ENCODE results near the gene RAPGEF1.
"Not testable (repeated sequence)": the region's sequence is repeated elsewhere in the genome, so short reads cannot be mapped to it uniquely, and the experiment has no call there.

RAPGEF1 gene

GRCh38 chr9:131668439-131669268 lies 71.2 kb downstream of the RAPGEF1 start:
- DNase-seq: no peak

DNA sequence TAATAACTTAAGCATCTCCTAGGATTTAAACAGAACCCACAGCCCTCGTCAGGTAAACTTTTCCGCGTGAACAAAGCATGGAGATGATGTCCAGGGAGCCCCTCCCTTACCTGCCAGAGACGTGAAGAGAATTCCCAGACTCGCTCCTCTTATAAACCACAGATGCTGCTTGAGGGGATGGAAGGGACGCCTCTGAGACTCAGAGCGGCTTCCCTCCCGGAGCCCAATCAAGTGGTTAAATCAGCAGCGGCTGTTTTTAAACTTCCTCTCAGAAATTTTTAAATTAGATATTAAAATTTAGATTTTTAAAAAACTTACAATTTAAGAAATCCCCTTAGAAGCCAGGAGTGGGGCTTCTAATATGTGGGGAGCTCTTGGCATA lies 71.8 kb downstream of the RAPGEF1 start:
- DNase-seq: peak in 1 of 2 experiments; percentile 21

GRCh38 chr9:131667576-131667975 lies 72.3 kb downstream of the RAPGEF1 start:
- DNase-seq: no peak

- DNase-seq: no peak
Measured at GRCh38 chr9:131666774-131667173, 73.1 kb downstream of the RAPGEF1 start.

DNA sequence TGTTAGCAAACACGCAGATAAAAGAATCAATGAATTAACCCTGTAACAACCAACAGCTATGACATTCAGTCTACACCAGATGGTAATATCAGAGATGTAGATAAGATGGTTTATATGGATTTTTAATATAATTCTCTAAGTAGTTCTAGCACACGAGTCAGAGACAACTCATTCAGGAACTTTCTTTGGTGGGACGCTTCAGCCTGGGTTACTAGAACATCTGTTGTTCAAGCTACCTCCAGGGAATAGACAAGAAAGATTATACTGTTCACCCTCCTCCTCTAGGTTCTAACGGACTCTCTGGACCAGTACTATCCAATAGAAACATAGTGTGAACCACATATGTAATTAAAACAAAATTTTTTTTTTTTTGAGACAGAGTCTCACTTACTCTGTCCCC lies 73.8 kb downstream of the RAPGEF1 start:
- no peak for DNase-seq

DNA sequence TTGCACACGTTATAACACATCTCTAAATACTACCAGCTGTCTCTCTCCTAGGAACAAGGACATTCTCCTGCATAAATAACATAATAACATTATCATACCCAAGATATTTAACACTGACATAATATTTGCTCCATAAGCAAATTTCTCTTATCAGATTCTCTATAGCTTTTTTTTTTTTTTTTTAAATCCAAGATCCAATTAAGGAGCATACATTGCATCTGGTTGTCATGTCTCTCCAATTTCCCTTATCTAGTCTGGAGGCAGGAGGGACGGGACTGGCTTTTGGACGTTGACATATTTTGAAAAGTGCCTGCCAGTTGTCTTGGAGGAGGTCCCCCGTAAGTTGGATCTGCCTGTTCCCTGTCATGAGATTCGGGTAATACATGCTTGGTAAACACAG lies 76.6 kb downstream of the RAPGEF1 start:
- no peak for DNase-seq

DNA sequence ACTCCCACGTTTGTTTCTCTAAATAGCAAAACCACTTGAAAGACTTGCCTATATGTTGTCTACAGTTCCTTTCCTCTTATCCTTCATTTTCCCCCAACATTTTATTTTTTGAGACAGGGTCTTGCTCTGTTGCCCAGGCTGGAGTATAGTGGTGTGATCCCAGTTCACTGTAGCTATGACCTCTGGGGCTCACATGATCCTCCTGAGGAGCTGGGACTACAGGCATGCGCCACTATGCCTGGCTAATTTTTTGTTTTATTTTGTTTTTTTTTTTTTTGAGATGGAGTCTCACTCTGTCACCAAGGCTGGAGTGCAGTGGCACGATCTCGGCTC lies 77.6 kb downstream of the RAPGEF1 start:
- not testable (repeated sequence) for DNase-seq

GRCh38 chr9:131661568-131662288 lies 78.1 kb downstream of the RAPGEF1 start:
- no peak for DNase-seq

GRCh38 chr9:131660466-131661405 lies 79.1 kb downstream of the RAPGEF1 start:
- DNase-seq: no peak

DNA sequence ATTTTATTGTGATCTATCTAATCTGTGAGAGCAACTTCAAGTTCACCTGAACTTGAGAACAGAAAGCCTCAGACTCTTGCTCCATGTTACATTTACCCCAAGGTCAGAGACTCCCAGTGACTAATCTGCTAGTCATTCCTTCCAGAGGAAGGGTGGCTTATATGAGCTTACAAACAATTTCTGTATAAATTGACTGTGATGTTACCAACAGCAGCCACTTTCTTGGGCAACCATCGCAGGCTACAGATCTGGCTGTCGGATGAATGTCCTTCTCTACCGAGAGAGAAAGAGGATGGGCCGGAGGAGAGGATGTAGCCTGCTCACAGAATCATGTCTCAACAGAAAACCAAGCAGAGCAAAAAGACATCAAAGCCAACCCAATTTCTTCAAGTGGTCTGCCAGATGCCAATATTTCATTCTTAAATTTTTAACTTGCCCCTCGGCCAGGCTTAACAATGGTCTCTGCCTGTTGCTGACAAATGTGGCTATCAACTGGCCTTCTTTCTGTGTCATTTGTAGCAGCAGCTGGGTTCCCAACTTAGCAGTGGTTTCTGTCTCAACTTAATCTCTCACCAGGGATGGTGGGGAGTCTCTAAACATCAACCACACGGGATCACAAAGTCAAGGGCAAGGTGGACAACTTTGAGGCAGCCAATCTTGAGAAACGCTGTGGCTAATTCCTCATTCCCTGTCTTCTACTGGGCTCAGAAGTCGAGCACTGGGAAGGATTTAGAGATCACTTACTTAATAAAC lies 81.3 kb downstream of the RAPGEF1 start:
- DNase-seq: no peak

DNA sequence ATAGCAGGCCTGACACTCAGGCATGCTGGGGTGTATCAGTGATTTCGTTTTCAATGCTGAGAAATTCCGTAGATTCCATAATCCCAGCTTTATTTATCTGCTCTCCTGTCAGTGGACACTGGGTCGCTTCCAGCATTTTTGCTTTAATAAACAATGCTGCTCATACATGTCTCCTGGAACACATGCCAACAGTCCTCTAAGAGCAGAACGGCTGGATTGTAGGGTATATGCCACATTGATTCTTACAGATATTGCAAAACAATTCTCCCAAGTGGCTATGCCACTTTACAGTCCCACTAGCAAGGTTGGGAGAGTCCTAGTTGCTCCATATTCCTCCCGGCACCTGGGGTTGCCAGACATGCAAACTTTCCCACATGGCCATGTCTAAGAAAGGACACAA lies 81.9 kb downstream of the RAPGEF1 start:
- DNase-seq: no peak

DNA sequence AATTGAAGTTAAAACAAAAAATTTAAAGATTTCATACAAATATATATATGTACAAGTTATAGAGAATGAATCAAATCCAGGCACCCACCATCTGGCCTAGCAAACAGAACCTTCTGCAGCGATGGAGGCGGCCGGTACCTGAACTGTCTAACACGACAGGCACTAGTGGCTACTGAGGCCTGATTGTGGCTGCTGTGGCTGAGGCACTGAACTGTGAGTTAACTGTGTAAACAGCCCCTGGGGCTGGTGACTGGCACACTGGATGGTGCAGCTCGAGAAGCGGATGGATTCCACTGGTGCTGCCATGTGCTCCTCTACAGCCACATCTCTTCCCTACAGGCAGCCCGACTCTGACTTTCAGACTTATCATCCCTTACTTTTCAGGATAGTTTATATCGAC lies 82.4 kb downstream of the RAPGEF1 start:
- no peak for DNase-seq

GRCh38 chr9:131657037-131657377 lies 82.9 kb downstream of the RAPGEF1 start:
- DNase-seq: no peak

DNA sequence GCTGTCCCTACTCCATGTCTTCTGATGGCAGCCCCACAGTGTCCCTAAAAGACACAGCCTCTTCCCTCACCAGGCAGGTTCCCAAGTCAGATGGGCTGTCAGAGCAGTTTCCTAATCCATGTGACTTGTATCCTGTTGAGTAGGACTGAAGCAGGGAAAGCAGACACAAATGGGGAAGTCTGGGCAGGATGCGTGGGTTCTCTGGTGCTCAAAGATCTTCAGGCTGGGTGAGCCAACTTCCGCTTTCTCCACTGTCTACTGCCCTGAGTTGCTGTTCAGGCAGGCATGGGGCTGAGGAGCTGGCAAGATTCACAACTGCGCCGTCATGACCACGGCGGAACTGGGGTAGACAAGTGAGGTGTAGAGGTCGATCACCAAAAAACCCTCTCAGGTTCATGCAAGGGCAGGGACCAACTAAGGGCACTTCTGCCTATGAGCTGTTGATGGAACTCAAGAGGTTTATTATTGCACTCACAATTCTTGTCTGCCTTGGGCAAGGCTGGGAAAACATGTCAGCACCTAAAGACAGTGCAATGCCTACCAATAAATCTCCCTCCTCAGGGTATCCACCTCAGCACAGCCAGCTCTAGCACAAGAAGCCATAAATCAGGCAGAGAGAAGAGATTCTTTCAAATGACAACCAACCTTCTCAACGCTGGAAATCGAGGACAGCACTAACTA lies 83.4 kb downstream of the RAPGEF1 start:
- peak; percentile 33 to 66 for DNase-seq

DNA sequence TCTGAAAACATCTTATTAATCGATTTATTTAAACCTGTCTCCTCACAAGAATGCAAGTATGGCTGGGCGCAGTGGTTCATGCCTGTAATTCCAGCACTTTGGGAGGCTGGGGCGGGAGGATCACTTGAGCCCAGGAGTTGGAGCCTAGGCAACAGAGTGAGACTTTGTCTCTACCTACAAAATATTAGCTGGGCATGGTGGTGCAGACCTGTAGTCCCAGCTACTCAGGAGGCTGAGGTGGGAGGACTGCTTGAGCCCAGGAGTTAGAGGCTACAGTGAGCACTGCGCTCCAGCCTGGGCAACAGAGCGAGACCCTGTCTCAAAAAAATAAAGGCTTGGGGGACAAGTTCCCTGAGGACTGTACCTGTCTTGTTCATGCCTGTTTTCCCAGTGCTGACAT lies 85.5 kb downstream of the RAPGEF1 start:
- DNase-seq: not testable (repeated sequence)

GRCh38 chr9:131651599-131651998 lies 88.3 kb downstream of the RAPGEF1 start:
- no peak for DNase-seq

DNA sequence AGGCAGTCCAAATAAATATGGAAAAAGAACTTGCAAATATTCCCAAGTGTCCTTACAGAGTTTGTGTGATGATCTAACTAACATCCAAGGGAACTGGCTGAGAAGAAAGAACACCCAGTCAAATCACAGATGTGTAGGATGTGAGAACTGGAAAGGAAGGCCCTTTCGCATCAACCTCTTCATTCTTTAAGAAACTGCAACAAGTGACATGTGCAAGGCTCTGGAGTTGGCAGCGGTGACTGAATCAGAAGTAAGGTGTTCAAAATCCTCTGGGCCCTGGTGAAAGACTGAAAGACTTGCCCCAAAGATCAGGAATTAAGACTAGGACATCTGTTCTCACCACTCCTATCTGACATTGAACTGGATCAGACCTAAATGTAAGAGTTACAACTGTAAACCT lies 88.7 kb downstream of the RAPGEF1 start:
- DNase-seq: no peak

DNA sequence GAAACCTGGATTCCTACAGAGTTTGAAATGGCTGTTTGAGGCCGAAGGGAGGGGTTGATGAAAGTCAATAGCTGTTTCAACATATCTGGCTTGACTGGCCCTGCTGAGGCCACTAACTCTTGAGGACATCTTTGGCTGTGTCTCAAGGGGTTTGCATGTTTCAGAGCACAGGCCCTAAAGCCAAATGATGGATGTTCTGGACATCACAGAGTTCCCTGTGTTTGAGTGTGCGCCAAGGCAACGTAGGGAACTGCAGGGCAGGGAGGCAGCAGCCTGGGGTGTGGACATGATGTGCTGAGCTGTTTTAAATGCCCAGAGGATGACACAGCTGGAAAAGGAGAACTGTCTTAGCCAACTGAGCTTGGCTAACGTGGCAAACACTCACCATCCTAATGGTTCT lies 89.6 kb downstream of the RAPGEF1 start:
- no peak for DNase-seq

DNA sequence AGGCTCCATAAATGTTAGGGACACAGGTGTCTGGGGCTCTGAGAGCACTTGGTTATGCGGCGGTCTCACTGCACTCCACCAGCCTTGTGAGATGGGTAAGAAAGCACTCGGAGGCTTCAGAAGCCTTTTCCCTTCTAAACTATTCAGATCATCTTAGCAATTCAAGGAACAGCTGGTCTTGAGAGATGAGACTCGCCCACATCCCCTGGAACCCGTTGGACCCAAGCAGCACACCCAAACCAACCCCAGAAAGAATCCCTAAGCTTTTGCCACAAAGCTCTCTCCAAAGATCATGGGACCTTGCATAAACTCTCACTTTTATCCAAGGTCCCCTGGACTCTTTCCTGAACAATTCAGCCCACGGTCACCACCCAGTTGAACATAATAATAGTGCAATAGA lies 90.2 kb downstream of the RAPGEF1 start:
- no peak for DNase-seq

- DNase-seq: peak; percentile 45 to 49
Measured at GRCh38 chr9:131645078-131645776, 94.6 kb downstream of the RAPGEF1 start.

- DNase-seq: no peak
Measured at GRCh38 chr9:131642496-131643083, 97.3 kb downstream of the RAPGEF1 start.

Data from NCI-H187 (cell line).